PC-3 (cell line): Measurements from ENCODE around the gene EXOC1. TPM values are rescaled to one million over a fixed set of nuclear protein-coding genes. Genes with fewer than 3 reads are reported as not detected.

Experiments
- ATAC-seq: fragments of 200-7000 bp; cut with Tn5 transposase; 2 replicates; pipeline ENCODE4 v1.9.1; 2020; ENCODE audit warnings: mild to moderate bottlenecking, moderate library complexity
- BruUV-seq: library from RNA; stranded (reverse); fragments of 400-500 nt; replicated peaks from 2 replicates; lab custom pipeline; 2021; lab: Mats Ljungman, UMichigan
- CTCF ChIA-PET: fragments of 300-600 bp; sonication (Branson Sonifier 250); formaldehyde crosslinking; loops from one replicate; lab custom pipeline; 2022; ENCODE audit warnings: antibody characterized with exemption; lab: Charles Lee
- POLR2A ChIA-PET: fragments of 300-600 bp; sonication (Branson Sonifier 250); formaldehyde crosslinking; loops from one replicate; lab custom pipeline; 2022; ENCODE audit warnings: antibody characterized with exemption; ENCODE audit not compliant: unreplicated experiment; lab: Charles Lee
- DNase-seq: peaks from one replicate; pipeline ENCODE4 v3.0.0-alpha.2; 2015
- H2AFZ ChIP-seq: fragments of 300-600 bp; sonication (generic); 2 replicates; pipeline ENCODE4 v1.6.0; 2016; ENCODE audit warnings: antibody characterized with exemption, low read length
- H3F3A ChIP-seq: fragments of 300-600 bp; sonication (generic); one replicate; pipeline ENCODE4 v1.6.0; 2017; ENCODE audit warnings: antibody characterized with exemption, low read length, control low read depth, mild to moderate bottlenecking; ENCODE audit not compliant: unreplicated experiment
- H3K27ac ChIP-seq: fragments of 300-600 bp; sonication (generic); 2 replicates; pipeline ENCODE4 v1.5.1; 2016; ENCODE audit warnings: mild to moderate bottlenecking, low read length
- H3K27me3 ChIP-seq: fragments of 300-600 bp; sonication (generic); 2 replicates; pipeline ENCODE4 v1.6.1; 2016; ENCODE audit warnings: low read length, mixed read lengths
- H3K36me3 ChIP-seq: fragments of 300-600 bp; sonication (generic); 2 replicates; pipeline ENCODE4 v1.6.1; 2016; ENCODE audit warnings: low read depth, mixed run types, low read length, mixed read lengths
- H3K4me1 ChIP-seq: fragments of 300-600 bp; sonication (generic); 2 replicates; pipeline ENCODE4 v1.5.1; 2016; ENCODE audit warnings: low read length; ENCODE audit not compliant: insufficient read depth
- H3K4me2 ChIP-seq: fragments of 300-600 bp; sonication (generic); 2 replicates; pipeline ENCODE4 v1.6.0; 2016; ENCODE audit warnings: low read length
- H3K4me3 ChIP-seq: fragments of 300-600 bp; sonication (generic); 2 replicates; pipeline ENCODE4 v1.5.1; 2016; ENCODE audit warnings: mild to moderate bottlenecking, low read length, mixed read lengths
- H3K79me2 ChIP-seq: fragments of 300-600 bp; sonication (generic); 2 replicates; pipeline ENCODE4 v1.6.1; 2017; ENCODE audit warnings: low read length, mixed read lengths
- H3K9ac ChIP-seq: fragments of 300-600 bp; sonication (generic); 2 replicates; pipeline ENCODE4 v1.6.0; 2016; ENCODE audit warnings: mild to moderate bottlenecking, low read length
- H3K9me2 ChIP-seq: fragments of 300-600 bp; sonication (generic); replicated peaks from 2 replicates; pipeline ENCODE4 v1.6.1; 2016; ENCODE audit warnings: mixed run types, low read length, mixed read lengths
- H3K9me3 ChIP-seq: fragments of 300-600 bp; sonication (generic); 2 replicates; pipeline ENCODE4 v1.6.1; 2016; ENCODE audit warnings: low read length, mixed read lengths
- H4K20me1 ChIP-seq: fragments of 300-600 bp; sonication (generic); 2 replicates; pipeline ENCODE4 v1.6.1; 2016; ENCODE audit warnings: low read length, mixed read lengths
- EZH2 ChIP-seq: fragments of 300-600 bp; sonication (generic); IDR thresholded peaks from one replicate; pipeline ENCODE4 v1.6.1; 2017; ENCODE audit warnings: antibody characterized with exemption, mild to moderate bottlenecking, low read length; ENCODE audit not compliant: unreplicated experiment
- EZH2phosphoT487 ChIP-seq: fragments of 300-600 bp; sonication (generic); IDR thresholded peaks from 2 replicates; pipeline ENCODE4 v1.6.1; 2018; ENCODE audit warnings: mild to moderate bottlenecking, antibody characterized with exemption, low read length, borderline replicate concordance
- intact Hi-C: fragments of 100-400 bp; cut with micrococcal nuclease; formaldehyde crosslinking; loops from 2 replicates; pipeline ENCODE4 v1.9.0; 2023
- total RNA-seq: library from RNA; depleted of rRNA; stranded (reverse); fragments of >200 nt; gene quantifications from 2 replicates; pipeline ENCODE4 v1.2.3, GENCODE V29; 2014
- TF ChIP-seq, protein P1 (sequence below): fragments of 300-600 bp; sonication (generic); conservative IDR thresholded peaks from 2 replicates; pipeline ENCODE4 v1.5.1; 2017; ENCODE audit warnings: antibody characterized with exemption, low read depth, mild to moderate bottlenecking, low read length

EXOC1 gene
- total RNA-seq, 1 experiment from 2014 or later: 37.4 TPM

DNA sequence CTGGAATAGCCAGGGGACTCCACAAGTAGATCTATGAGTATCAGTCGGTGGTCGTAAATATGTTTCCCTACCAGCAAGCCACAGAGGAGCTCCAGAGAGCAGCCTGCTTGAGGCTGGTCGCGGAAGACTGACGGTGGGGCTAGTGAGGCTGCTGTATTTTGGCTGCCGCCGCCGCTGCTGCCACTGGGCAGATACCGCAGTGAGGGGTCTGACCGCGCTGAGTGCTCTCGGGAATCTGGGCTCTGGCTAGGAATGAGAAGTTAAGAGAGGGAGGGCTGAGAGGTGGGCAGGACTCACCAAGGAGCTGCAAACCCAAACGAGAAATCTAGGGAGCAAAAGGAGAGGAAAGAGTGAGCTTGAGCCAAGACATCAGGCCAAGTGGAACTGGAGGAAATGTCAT lies 33.8 kb upstream of the EXOC1 start, which contains the start of gene EXOC1L:
TSS of gene EXOC1L (plus strand) at position 157 of the 400 bp plus-strand sequence. CDS start at position 394, 237 bp downstream.
- no peak within 1 kb of the TSS for H3K4me2 ChIP-seq
- ATAC-seq: no peak

GRCh38 chr4:55820279-55820678 lies 33.2 kb upstream of the EXOC1 start:
- peaks cover 24% of the 10 kb centered on the region for H3K27me3 ChIP-seq
- no peak for ATAC-seq
- no peaks in the 10 kb centered on the region for H3K79me2 ChIP-seq
- no peaks in the 10 kb centered on the region for H3F3A ChIP-seq
- ChIA-PET POLR2A (no interaction called here), CTCF (no interaction called here)
- H3K27ac ChIP-seq: no peak overlapping the region
- no peaks in the 10 kb centered on the region for H4K20me1 ChIP-seq
- H3K4me2 ChIP-seq: no peak overlapping the region
- H3K4me1 ChIP-seq: no peaks in the 10 kb centered on the region
- intact Hi-C loops: no loop called here
- BruUV-seq: no TSS peak
- H2AFZ ChIP-seq: no peak overlapping the region
- H3K4me3 ChIP-seq: no peak overlapping the region
- no peak overlapping the region for H3K9ac ChIP-seq
- TF ChIP-seq EZH2phosphoT487 (no peak), EZH2 (no peak)
- TF ChIP-seq, protein P1, sequence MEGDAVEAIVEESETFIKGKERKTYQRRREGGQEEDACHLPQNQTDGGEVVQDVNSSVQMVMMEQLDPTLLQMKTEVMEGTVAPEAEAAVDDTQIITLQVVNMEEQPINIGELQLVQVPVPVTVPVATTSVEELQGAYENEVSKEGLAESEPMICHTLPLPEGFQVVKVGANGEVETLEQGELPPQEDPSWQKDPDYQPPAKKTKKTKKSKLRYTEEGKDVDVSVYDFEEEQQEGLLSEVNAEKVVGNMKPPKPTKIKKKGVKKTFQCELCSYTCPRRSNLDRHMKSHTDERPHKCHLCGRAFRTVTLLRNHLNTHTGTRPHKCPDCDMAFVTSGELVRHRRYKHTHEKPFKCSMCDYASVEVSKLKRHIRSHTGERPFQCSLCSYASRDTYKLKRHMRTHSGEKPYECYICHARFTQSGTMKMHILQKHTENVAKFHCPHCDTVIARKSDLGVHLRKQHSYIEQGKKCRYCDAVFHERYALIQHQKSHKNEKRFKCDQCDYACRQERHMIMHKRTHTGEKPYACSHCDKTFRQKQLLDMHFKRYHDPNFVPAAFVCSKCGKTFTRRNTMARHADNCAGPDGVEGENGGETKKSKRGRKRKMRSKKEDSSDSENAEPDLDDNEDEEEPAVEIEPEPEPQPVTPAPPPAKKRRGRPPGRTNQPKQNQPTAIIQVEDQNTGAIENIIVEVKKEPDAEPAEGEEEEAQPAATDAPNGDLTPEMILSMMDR: no peak
- no peaks in the 10 kb centered on the region for H3K36me3 ChIP-seq
- no peaks in the 10 kb centered on the region for H3K9me2 ChIP-seq
- no peak for DNase-seq
- H3K9me3 ChIP-seq: no peaks in the 10 kb centered on the region

More for the DNA sequence above, 33.8 kb upstream of the EXOC1 start, which contains the start of gene EXOC1L:
- no peak for DNase-seq
- TF ChIP-seq, protein P1: no peak
- TF ChIP-seq EZH2phosphoT487: no peak
- no peak for TF ChIP-seq EZH2
- Histone ChIP-seq H3K9ac (no peak within 1 kb of the TSS), H3K27ac (no peak within 1 kb of the TSS), H3K9me2 (no peaks in the 10 kb centered on the region), H3K79me2 (no peaks in the 10 kb centered on the region), H3K4me3 (no peak within 1 kb of the TSS), H3K27me3 (peaks cover 17% of the 10 kb centered on the region), H3K9me3 (no peaks in the 10 kb centered on the region), H4K20me1 (no peaks in the 10 kb centered on the region), H3F3A (no peaks in the 10 kb centered on the region), H3K36me3 (no peaks in the 10 kb centered on the region), H2AFZ (no peak within 1 kb of the TSS), H3K4me1 (no peaks in the 10 kb centered on the region)
- ChIA-PET POLR2A (no interaction called here), CTCF (no interaction called here)
- intact Hi-C loops: no loop called here
- BruUV-seq: no TSS peak

DNA sequence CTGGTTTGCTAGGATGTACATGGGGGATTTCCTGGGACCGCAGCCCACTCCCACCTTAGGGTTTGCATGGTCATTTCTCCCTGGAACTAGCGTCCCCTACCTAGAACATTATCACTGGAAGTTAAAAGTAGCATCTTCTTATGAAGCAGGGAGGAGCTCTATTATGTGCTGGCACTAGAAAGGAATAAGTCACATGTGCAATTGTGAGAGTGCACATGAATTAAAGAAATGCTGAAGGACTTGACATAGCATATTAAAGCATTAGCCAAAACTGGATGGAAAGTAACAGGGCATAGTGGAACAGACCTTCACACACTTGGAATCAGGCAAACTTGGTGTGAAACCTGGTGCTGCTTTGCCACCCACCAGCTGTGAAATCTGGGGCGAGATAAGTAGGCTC lies 31.1 kb upstream of the EXOC1 start:
- Histone ChIP-seq H3K9ac (no peak overlapping the region), H3K9me2 (no peaks in the 10 kb centered on the region), H3K27ac (no peak overlapping the region), H3F3A (no peaks in the 10 kb centered on the region), H4K20me1 (no peaks in the 10 kb centered on the region), H3K27me3 (peaks cover 39% of the 10 kb centered on the region), H3K79me2 (no peaks in the 10 kb centered on the region), H2AFZ (no peak overlapping the region), H3K9me3 (no peaks in the 10 kb centered on the region), H3K4me2 (no peak overlapping the region), H3K36me3 (no peaks in the 10 kb centered on the region), H3K4me3 (no peak overlapping the region), H3K4me1 (no peaks in the 10 kb centered on the region)
- DNase-seq (no peak), ATAC-seq (no peak)
- TF ChIP-seq, protein P1: no peak
- intact Hi-C loops: no loop called here
- no TSS peak for BruUV-seq
- ChIA-PET POLR2A (no interaction called here), CTCF (no interaction called here)
